ENCODE results near the gene DDC.
A peak's percentile ranks its signal among the peaks of the same experiment; 100 is the strongest.

The DDC gene

DNA sequence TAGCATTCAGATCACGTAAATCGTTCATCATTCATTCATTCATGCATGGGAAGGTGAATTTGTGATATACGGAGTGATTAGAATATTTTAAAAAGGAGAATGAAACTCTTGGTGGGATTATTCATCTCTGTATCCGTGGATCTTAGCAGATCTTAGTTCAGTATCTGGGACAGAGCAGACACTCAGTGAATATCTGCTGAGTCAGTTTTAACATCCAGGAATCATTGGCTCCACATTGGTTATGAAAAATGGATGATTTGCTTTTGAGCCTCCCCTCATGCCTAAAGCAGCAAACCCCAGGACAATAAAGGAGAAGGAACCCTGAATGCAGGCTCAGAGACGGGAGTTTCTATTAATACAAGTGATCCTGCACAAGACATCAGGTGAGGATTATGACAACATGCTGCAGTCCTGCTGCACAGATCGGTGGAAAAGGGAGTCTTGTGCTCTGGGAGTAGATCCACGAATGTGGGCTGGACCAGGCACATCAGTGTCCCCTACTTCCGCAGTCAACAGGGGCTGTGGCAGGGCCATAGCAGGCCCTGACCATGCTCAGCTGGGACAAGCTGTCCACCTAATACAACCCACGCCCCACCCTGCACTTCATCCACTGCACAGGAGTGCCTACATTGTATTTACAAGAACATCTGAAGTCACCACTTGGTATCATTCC is 88.1 kb downstream of the DDC start:
- H3K4me2 ChIP-seq (ENCODE audit: low read length), result no peak overlapping the region
- peaks cover 42% of the 10 kb centered on the region for H3K4me1 ChIP-seq

DNA sequence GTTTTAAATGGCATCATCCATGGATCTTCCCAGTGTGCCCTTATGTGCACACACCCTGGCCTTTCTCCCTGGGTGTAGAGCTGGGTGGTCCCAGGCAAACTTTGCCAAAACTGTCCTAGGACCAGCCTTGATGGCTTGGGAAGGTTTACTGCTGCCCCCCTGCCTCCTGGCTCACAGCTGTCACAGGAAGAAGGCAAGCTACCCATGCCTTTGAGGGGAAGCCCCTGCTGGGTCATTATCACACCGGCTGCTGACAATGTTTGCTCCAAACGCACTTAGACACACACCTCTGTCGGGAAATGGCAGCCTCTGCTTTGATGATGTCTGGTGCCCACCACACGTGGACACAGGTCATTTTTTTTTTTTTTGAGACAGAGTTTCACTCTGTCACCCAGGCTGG is 89.9 kb downstream of the DDC start:
- peak overlapping the region; percentile 44 for H2AFZ ChIP-seq
- H3K79me2 ChIP-seq, result no peaks in the 10 kb centered on the region
- TF ChIP-seq CTCF (IDR thresholded peaks at IDR 0.05), result no peak
- H3K9me3 ChIP-seq (ENCODE audit: control insufficient read depth, low read length), result no peaks in the 10 kb centered on the region
- H3K4me1 ChIP-seq, result peaks cover 36% of the 10 kb centered on the region
- H3K4me2 ChIP-seq (ENCODE audit: low read length), result no peak overlapping the region
- no peaks in the 10 kb centered on the region for H3K36me3 ChIP-seq (ENCODE audit: control insufficient read depth, insufficient read depth, low read length)
- no peak overlapping the region for H3K4me3 ChIP-seq (ENCODE audit: low read depth, low read length)
- no peaks in the 10 kb centered on the region for H3K27me3 ChIP-seq (ENCODE audit: control insufficient read depth, insufficient read depth, low read length)
- no peak overlapping the region for H3K9ac ChIP-seq
- peak overlapping the region; percentile 85 for H3K27ac ChIP-seq

More for the DNA sequence above, 88.1 kb downstream of the DDC start:
- Histone ChIP-seq H3K4me3 (ENCODE audit: low read depth, low read length) (no peak overlapping the region), H3K36me3 (ENCODE audit: control insufficient read depth, insufficient read depth, low read length) (no peaks in the 10 kb centered on the region), H2AFZ (no peak overlapping the region), H3K27ac (no peak overlapping the region), H3K9ac (no peak overlapping the region), H3K9me3 (ENCODE audit: control insufficient read depth, low read length) (no peaks in the 10 kb centered on the region), H3K79me2 (no peaks in the 10 kb centered on the region), H3K27me3 (ENCODE audit: control insufficient read depth, insufficient read depth, low read length) (no peaks in the 10 kb centered on the region)
- TF ChIP-seq CTCF (IDR thresholded peaks at IDR 0.05), result no peak

DNA sequence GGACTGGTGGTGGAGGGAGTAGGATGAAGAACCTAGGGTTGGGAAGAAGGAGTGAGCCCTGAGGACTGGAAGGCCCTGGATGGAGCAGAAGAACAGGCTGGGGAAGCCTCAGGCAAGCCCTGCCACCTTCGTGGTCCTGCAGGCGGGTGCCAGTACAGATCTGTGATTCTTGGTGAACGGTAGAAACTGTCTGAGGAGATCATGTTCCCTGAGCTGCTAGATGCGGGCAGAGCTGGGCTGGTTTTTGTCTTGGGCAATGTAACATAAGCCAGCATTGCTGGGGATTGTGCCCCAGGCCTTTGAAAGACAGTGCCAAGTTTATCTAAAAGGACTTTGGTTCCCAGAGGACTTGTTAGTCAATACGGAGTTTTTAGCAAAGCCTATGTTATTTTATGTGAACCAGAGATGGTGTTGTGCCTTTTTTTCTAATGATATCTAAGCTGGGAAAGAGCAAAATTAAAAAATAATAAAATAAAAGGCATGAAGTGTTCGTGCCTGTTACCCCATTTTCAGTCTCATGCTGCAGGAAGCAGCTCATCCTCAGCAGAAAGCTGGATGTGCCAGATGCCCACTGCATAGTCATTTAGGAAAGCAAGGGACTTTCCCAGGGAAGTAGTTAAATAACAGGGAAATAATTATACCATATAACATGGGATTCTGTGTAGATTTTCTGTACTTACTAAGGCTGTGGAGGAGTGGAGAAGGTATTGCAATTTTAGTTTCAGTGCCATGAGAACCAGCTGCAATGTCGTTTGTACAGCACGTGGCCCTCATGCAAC is 90.6 kb downstream of the DDC start:
- Histone ChIP-seq H3K4me2 (ENCODE audit: low read length) (no peak overlapping the region), H2AFZ (peak overlapping the region; percentile 48), H3K79me2 (no peaks in the 10 kb centered on the region), H3K27me3 (ENCODE audit: control insufficient read depth, insufficient read depth, low read length) (no peaks in the 10 kb centered on the region), H3K27ac (peak overlapping the region; percentile 85), H3K9ac (no peak overlapping the region), H3K4me3 (ENCODE audit: low read depth, low read length) (no peak overlapping the region), H3K4me1 (peaks cover 28% of the 10 kb centered on the region), H3K9me3 (ENCODE audit: control insufficient read depth, low read length) (no peaks in the 10 kb centered on the region), H3K36me3 (ENCODE audit: control insufficient read depth, insufficient read depth, low read length) (no peaks in the 10 kb centered on the region)
- TF ChIP-seq CTCF (IDR thresholded peaks at IDR 0.05), result peak; percentile 21

DNA sequence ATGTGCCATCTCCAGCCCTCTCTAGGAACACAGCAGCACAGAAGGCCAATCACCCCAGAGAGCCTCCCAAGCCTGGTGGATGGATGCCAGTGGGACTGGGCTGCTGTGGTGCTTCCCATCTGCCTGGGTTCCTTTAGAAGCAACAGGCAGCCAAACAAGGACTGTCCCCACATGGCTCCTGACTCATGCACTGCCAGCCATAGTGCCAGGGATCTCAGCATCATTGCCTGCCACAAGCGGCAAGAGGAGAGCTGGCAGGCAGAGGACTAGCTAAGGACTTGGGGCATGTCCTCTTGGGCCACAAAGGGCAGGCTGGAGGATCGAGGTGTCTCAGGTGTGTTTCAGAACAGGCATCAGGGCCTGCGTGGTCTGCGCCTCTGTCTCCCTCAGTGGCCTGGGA is 91.7 kb downstream of the DDC start:
- no peak overlapping the region for H3K4me2 ChIP-seq (ENCODE audit: low read length)
- H3K36me3 ChIP-seq (ENCODE audit: control insufficient read depth, insufficient read depth, low read length), result no peaks in the 10 kb centered on the region
- no peak overlapping the region for H3K4me3 ChIP-seq (ENCODE audit: low read depth, low read length)
- no peak overlapping the region for H3K9ac ChIP-seq
- no peaks in the 10 kb centered on the region for H3K9me3 ChIP-seq (ENCODE audit: control insufficient read depth, low read length)
- H3K79me2 ChIP-seq, result no peaks in the 10 kb centered on the region
- H3K27ac ChIP-seq, result peak overlapping the region; percentile 85
- no peak for TF ChIP-seq CTCF (IDR thresholded peaks at IDR 0.05)
- peaks cover 26% of the 10 kb centered on the region for H3K4me1 ChIP-seq
- H3K27me3 ChIP-seq (ENCODE audit: control insufficient read depth, insufficient read depth, low read length), result no peaks in the 10 kb centered on the region
- H2AFZ ChIP-seq, result no peak overlapping the region
